Central memory CD8-positive, alpha-beta T cell (primary cell): ENCODE measurements around the gene ZNF414.

Experiments
- ATAC-seq: fragments of 150-1000 bp; cut with Tn5 transposase; replicated peaks from 2 replicates; pipeline ENCODE4 v1.10.0; 2022; ENCODE audit warnings: mild to moderate bottlenecking, moderate FRiP score, moderate number of reproducible peaks; ENCODE audit not compliant: poor library complexity, severe bottlenecking; ENCODE audit errors: extremely low read depth
- DNase-seq, 2 donors: peaks; one replicate each; pipeline ENCODE4 v3.0.0; 2021; ENCODE audit warnings: low spot score in 2 of 2
- H3K27ac Mint-ChIP-seq: one replicate; pipeline ENCODE4 v1.8.0; 2022; ENCODE audit warnings: low read depth, mild to moderate bottlenecking, moderate library complexity, mixed read lengths
- H3K27me3 Mint-ChIP-seq: one replicate; pipeline ENCODE4 v1.8.0; 2022; ENCODE audit warnings: mixed read lengths
- H3K36me3 Mint-ChIP-seq: one replicate; pipeline ENCODE4 v1.8.0; 2022; ENCODE audit warnings: mild to moderate bottlenecking, moderate library complexity, mixed read lengths; ENCODE audit not compliant: insufficient read depth
- H3K4me1 Mint-ChIP-seq: one replicate; pipeline ENCODE4 v1.8.0; 2022; ENCODE audit warnings: mixed read lengths
- H3K4me3 Mint-ChIP-seq: one replicate; pipeline ENCODE4 v1.8.0; 2022; ENCODE audit warnings: mild to moderate bottlenecking, moderate library complexity, mixed read lengths
- H3K9me3 Mint-ChIP-seq: one replicate; pipeline ENCODE4 v1.8.0; 2022; ENCODE audit warnings: mixed read lengths

The ZNF414 gene

GRCh38 chr19:8466018-8466417, 47.9 kb downstream of the ZNF414 start:
- ATAC-seq (no peak), DNase-seq (no peak)
- no peak overlapping the region for H3K4me3 Mint-ChIP-seq
- no peak overlapping the region for H3K27ac Mint-ChIP-seq
- no peaks in the 10 kb centered on the region for H3K27me3 Mint-ChIP-seq
- H3K36me3 Mint-ChIP-seq: peaks cover 84% of the 10 kb centered on the region
- H3K9me3 Mint-ChIP-seq: no peaks in the 10 kb centered on the region
- H3K4me1 Mint-ChIP-seq: peaks cover 53% of the 10 kb centered on the region

- no peaks in the 10 kb centered on the region for H3K9me3 Mint-ChIP-seq
- no peak for DNase-seq
- H3K4me3 Mint-ChIP-seq: no peak overlapping the region
- H3K27ac Mint-ChIP-seq: no peak overlapping the region
- no peaks in the 10 kb centered on the region for H3K27me3 Mint-ChIP-seq
- no peak for ATAC-seq
- peaks cover 75% of the 10 kb centered on the region for H3K36me3 Mint-ChIP-seq
- H3K4me1 Mint-ChIP-seq: peaks cover 65% of the 10 kb centered on the region
Observed at GRCh38 chr19:8463365-8463764, 50.6 kb downstream of the ZNF414 start.

GRCh38 chr19:8462571-8462970, 51.4 kb downstream of the ZNF414 start:
- Mint-ChIP-seq H3K27ac (no peak overlapping the region), H3K4me1 (peaks cover 73% of the 10 kb centered on the region), H3K4me3 (no peak overlapping the region), H3K27me3 (no peaks in the 10 kb centered on the region), H3K9me3 (no peaks in the 10 kb centered on the region), H3K36me3 (peaks cover 74% of the 10 kb centered on the region)
- DNase-seq (no peak), ATAC-seq (no peak)

GRCh38 chr19:8461891-8462290, 52.1 kb downstream of the ZNF414 start:
- H3K4me1 Mint-ChIP-seq: peaks cover 78% of the 10 kb centered on the region
- H3K36me3 Mint-ChIP-seq: peaks cover 72% of the 10 kb centered on the region
- ATAC-seq: no peak
- H3K27me3 Mint-ChIP-seq: no peaks in the 10 kb centered on the region
- DNase-seq: no peak
- H3K4me3 Mint-ChIP-seq: no peak overlapping the region
- H3K27ac Mint-ChIP-seq: no peak overlapping the region
- no peaks in the 10 kb centered on the region for H3K9me3 Mint-ChIP-seq

- peaks cover 82% of the 10 kb centered on the region for H3K4me1 Mint-ChIP-seq
- DNase-seq (no peak), ATAC-seq (no peak)
- H3K9me3 Mint-ChIP-seq: no peaks in the 10 kb centered on the region
- no peak overlapping the region for H3K27ac Mint-ChIP-seq
- H3K36me3 Mint-ChIP-seq: peaks cover 72% of the 10 kb centered on the region
- no peak overlapping the region for H3K4me3 Mint-ChIP-seq
- H3K27me3 Mint-ChIP-seq: no peaks in the 10 kb centered on the region
Observed at GRCh38 chr19:8461376-8461775, 52.6 kb downstream of the ZNF414 start.

GRCh38 chr19:8460516-8461298, 53.3 kb downstream of the ZNF414 start:
- Mint-ChIP-seq H3K27ac (peak overlapping the region; percentile 76), H3K36me3 (peaks cover 72% of the 10 kb centered on the region), H3K4me1 (peaks cover 84% of the 10 kb centered on the region), H3K9me3 (no peaks in the 10 kb centered on the region), H3K27me3 (no peaks in the 10 kb centered on the region), H3K4me3 (peak overlapping the region; percentile 45)
- no peak for DNase-seq
- no peak for ATAC-seq
